Measurements from ENCODE around the gene VCPKMT. TPM values are rescaled to one million over a fixed set of nuclear protein-coding genes. Genes with fewer than 3 reads are reported as not detected.
A peak's percentile ranks its signal among the peaks of the same experiment; 100 is the strongest.

The VCPKMT gene
- total RNA-seq, 2 experiments from 2014 or later = 6.6 to 10.4 TPM

GRCh38 chr14:50060871-50061663 lies 55.3 kb downstream of the VCPKMT start:
- intact Hi-C loops (cut with DNase I, micrococcal nuclease) = loop anchor here in 1 of 2 experiments (1.0 kb wide), 1 partner anchor 16 kb away; no protein-coding TSS in a partner anchor
- POLR2A ChIA-PET = interaction anchor here (0.6 to 4.3 kb wide), 13 partner anchors 9 to 209 kb away, joined by 3 to 53 read pairs (median 5); partner anchors contain the start of gene VCPKMT
- H3K27me3 Mint-ChIP-seq = no peaks in the 10 kb centered on the region
- H3K9me3 Mint-ChIP-seq (ENCODE audit: low read depth) = no peaks in the 10 kb centered on the region
- H3K4me1 Mint-ChIP-seq = peaks cover 84% of the 10 kb centered on the region
- H3K27ac Mint-ChIP-seq = peak overlapping the region; percentile 100
- ATAC-seq = peak; percentile 6
- peak overlapping the region; percentile 90 for H3K4me3 Mint-ChIP-seq
- CTCF ChIA-PET = interaction anchor here (0.5 to 3.8 kb wide), 15 partner anchors 9 to 209 kb away, joined by 3 to 29 read pairs (median 7); partner anchors contain the start of gene NEMF
- DNase-seq = peak; percentile 65
- peaks cover 13% of the 10 kb centered on the region for H3K36me3 Mint-ChIP-seq (ENCODE audit: low read depth)

- Mint-ChIP-seq H3K36me3 (ENCODE audit: low read depth) (peaks cover 13% of the 10 kb centered on the region), H3K9me3 (ENCODE audit: low read depth) (no peaks in the 10 kb centered on the region), H3K27me3 (no peaks in the 10 kb centered on the region), H3K27ac (peak overlapping the region; percentile 100), H3K4me1 (peaks cover 74% of the 10 kb centered on the region), H3K4me3 (no peak overlapping the region)
- POLR2A ChIA-PET = interaction anchor here (0.8 to 4.3 kb wide), 5 partner anchors 15 to 87 kb away, joined by 3 to 53 read pairs (median 5); no protein-coding TSS in a partner anchor
- ATAC-seq (no peak), DNase-seq (no peak)
- intact Hi-C loops (cut with DNase I, micrococcal nuclease) = no loop called here
- CTCF ChIA-PET = interaction anchor here (0.5 to 3.4 kb wide), 8 partner anchors 11 to 217 kb away, joined by 3 to 28 read pairs (median 5); no protein-coding TSS in a partner anchor
These were observed 56.4 kb downstream of the VCPKMT start for GRCh38 chr14:50059763-50060616.

Other genes with a start within 250 kb of the VCPKMT start
- 100 to 1,000 TPM; 172 to 181 TPM for gene ARF6, start 223.5 kb downstream of the VCPKMT start, total RNA-seq
- gene SOS2, start 115.0 kb upstream of the VCPKMT start, total RNA-seq = 10 to 100 TPM; 20.2 to 20.9 TPM
- gene L2HGDH, start 195.7 kb upstream of the VCPKMT start, total RNA-seq = 10 to 100 TPM; 12.8 to 19.0 TPM
- 10 to 100 TPM in 1 of 2 experiments, 1 to 10 TPM in 1; 7.4 to 12.6 TPM for gene DMAC2L, start 195.8 kb upstream of the VCPKMT start, total RNA-seq